Astrocyte (in vitro differentiated cells and primary cell): ENCODE results near the gene FYCO1.

Experiments
- CTCF ChIP-seq: IDR thresholded peaks from 2 replicates; pipeline ENCODE4 v1.5.1; 2011; ENCODE audit warnings: low read depth, mild to moderate bottlenecking, inconsistent platforms, low read length, moderate library complexity; ENCODE audit not compliant: insufficient read depth
- EZH2 ChIP-seq: IDR thresholded peaks from 2 replicates; pipeline ENCODE4 v1.6.1; 2012; ENCODE audit warnings: mild to moderate bottlenecking, low read length, inconsistent platforms; ENCODE audit not compliant: insufficient read depth

DNA sequence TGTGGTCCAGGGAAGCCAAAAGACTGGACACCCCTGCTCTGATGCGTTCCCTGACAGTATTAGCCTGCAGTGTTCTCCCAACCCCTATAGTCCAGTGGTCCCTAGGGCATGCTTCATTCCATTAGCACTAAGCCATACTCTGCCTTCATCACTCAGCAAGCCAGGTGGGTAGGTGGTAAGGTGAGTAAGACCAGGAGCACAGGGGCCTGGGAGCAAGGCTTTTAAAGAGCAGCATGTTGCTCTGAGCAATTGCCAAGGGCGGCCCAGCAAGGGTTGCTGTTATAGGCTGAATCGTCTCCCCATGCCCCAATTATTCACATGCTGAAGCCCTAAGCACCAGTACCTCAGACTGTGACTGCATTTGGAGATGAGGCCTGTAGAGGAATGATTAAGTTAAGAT, 41.3 kb downstream of the FYCO1 start:
- no peak for TF ChIP-seq CTCF
- no peak for TF ChIP-seq EZH2
